HG02571 (cell line): ENCODE data around the gene PPFIA3.
A peak's percentile ranks its signal among the peaks of the same experiment; 100 is the strongest.
"Not testable (repeated sequence)": the region's sequence is repeated elsewhere in the genome, so short reads cannot be mapped to it uniquely, and the experiment has no call there.

Experiments
- ATAC-seq: cut with Tn5 transposase; IDR thresholded peaks from one replicate; pipeline ENCODE4 v1.9.1; 2021; ENCODE audit warnings: mild to moderate bottlenecking, moderate library complexity; ENCODE audit not compliant: unreplicated experiment

The PPFIA3 gene

GRCh38 chr19:49121841-49122240 lies 2.5 kb downstream of the PPFIA3 start:
- ATAC-seq: not testable (repeated sequence)

DNA sequence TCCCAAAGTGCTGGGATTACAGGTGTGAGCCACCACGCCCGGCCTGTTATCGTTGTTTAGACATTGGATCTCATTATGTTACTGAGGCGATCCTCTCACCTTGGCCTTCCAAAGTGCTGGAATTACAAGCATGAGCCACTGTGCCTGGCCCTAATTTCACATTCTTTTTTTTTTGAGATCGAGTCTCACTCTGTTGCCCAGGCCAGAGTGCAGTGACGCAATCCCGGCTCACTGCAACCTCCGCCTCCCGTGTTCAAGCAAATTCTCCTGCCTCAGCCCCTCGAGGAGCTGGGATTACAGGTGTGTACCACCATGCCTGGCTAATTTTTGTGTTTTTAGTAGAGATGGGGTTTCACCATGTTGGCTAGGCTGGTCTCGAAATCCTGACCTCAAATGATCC lies 3.9 kb downstream of the PPFIA3 start:
- not testable (repeated sequence) for ATAC-seq

GRCh38 chr19:49125025-49125731 lies 5.8 kb downstream of the PPFIA3 start:
- no peak for ATAC-seq

- no peak for ATAC-seq
Measured at GRCh38 chr19:49126575-49126974, 7.2 kb downstream of the PPFIA3 start.

DNA sequence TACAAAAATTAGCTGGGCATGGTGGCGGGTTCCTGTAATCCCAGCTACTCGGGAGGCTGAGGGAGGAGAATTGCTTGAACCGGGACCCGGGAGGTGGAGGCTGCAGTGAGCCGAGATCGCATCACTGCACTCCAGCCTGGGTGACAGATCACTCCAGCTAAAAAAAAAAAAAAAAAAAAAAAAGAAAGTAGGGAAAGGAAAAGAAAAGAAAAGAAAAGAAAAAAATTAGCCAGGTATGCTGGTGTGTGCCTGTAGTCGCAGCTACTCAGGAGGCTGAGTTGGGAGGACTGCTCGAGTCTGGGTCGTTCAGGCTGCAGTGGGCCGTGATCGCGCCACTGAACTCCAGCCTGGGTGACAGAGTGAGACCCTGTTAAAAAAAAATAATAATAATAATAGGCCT lies 7.9 kb downstream of the PPFIA3 start:
- ATAC-seq: not testable (repeated sequence)

GRCh38 chr19:49127674-49128544 lies 8.6 kb downstream of the PPFIA3 start:
- ATAC-seq: peak; percentile 85

- ATAC-seq: no peak
Measured at GRCh38 chr19:49128545-49129237, 9.3 kb downstream of the PPFIA3 start.

GRCh38 chr19:49129238-49129583 lies 9.9 kb downstream of the PPFIA3 start:
- no peak for ATAC-seq

DNA sequence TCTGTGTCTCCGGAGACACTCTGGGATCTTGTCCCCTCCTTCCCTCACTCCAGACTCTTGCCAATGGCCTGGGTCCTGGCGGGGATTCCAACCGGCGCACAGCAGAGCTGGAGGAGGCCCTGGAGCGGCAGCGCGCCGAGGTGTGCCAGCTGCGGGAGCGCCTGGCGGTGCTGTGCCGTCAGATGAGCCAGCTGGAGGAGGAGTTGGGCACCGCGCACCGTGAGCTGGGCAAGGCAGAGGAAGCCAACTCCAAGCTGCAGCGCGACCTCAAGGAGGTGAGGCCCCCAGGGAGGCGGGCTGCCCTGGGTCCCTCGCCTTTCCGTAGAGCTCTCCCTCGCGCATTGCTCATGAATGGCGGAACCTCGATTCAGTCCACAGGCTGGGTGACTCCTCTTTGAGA lies 11.0 kb downstream of the PPFIA3 start:
- ATAC-seq: no peak

GRCh38 chr19:49132974-49133609 lies 13.7 kb downstream of the PPFIA3 start:
- no peak for ATAC-seq

- no peak for ATAC-seq
Measured at GRCh38 chr19:49133621-49134454, 14.5 kb downstream of the PPFIA3 start.

DNA sequence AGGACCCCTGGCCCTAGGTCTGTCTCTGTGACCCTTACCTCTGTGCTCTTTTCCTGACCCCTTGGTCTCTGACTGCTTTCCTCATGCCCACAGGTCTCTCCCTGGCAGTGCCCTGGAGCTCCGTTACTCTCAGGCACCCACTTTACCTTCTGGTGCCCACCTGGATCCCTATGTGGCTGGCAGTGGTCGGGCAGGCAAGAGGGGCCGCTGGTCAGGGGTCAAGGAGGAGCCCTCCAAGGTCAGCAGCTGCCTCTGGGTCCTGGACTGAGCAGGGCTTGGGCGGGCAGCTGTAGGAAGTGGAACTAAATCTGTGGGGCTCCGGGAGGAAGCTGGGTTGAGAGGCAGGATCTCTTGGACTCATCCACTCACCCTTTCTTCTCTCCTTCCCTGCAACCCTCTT lies 16.3 kb downstream of the PPFIA3 start:
- ATAC-seq: no peak

DNA sequence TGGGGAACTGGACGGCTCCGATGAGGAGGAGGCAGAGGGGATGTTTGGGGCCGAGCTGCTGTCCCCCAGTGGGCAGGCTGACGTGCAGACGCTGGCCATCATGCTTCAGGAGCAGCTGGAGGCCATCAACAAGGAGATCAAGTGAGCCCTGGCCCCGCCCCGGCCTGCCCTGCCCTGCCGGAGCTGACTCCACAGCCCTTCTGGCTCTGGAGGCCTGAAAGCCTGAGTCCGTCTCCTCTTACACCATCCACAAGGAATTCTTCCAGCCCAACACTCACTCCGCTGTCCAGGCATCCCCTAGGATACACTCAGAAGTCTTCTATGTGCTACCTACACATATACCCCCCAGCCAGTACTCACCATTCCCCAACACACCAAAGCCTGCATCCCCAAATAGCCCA lies 17.4 kb downstream of the PPFIA3 start:
- ATAC-seq: no peak

DNA sequence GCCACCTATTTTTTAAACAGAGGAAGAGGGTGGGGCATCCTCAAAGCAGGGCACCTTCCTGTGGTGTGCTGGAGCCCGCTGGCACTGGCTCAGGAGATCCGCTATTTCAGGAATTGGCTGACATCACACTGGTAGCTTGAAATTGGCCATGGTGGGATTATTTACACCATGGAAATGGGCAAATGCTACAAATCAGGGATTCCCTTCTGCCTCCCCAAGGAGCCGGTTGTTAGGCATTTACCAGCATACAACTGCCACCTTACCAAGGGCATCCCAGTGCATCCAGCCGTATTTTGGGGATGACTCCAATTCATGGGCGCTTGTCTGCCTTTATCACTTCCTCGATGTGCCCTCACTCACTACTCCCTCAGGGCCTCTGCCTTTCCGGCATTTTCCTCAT lies 21.6 kb downstream of the PPFIA3 start:
- ATAC-seq: no peak

- no peak for ATAC-seq
Measured at GRCh38 chr19:49141352-49141751, 22.0 kb downstream of the PPFIA3 start.

GRCh38 chr19:49142866-49143335 lies 23.6 kb downstream of the PPFIA3 start:
- ATAC-seq: peak; percentile 56

GRCh38 chr19:49145573-49146407 lies 26.4 kb downstream of the PPFIA3 start:
- no peak for ATAC-seq

DNA sequence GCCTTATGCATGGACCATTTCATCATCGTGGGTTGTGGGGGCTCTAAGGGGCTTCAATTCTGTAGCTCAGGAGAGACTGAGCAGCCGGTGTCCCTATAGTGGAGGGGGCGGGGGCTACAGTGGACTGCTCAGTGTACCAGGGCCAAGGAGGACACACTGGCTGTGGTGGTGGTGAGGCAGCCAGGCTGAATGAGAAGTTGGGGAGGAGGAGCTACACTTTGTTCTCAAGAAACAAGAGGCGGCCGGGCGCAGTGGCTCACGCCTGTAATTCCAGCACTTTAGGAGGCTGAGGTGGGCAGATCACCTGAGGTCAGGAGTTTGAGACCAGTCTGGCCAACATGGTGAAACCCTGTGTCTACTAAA lies 27.0 kb downstream of the PPFIA3 start:
- ATAC-seq: not testable (repeated sequence)

- no peak for ATAC-seq
Measured at GRCh38 chr19:49148044-49148682, 28.8 kb downstream of the PPFIA3 start.
